Mucosa of rectum (tissue), 2 donors: ENCODE measurements around the gene ANKRD45.
"Not testable (repeated sequence)": the region's sequence is repeated elsewhere in the genome, so short reads cannot be mapped to it uniquely, and the experiment has no call there.

ENCODE experiments used
- H3K27ac ChIP-seq, 2 donors: one replicate each; pipeline ENCODE4 v1.7.0; 2013; ENCODE audit warnings: inconsistent platforms in 2 of 2, low read depth in 2 of 2, low read length in 2 of 2
- H3K27me3 ChIP-seq, 2 donors: one replicate each; pipeline ENCODE4 v1.7.0; 2013; ENCODE audit warnings: low read length in 2 of 2; ENCODE audit not compliant: control insufficient read depth in 2 of 2, insufficient read depth in 2 of 2
- H3K36me3 ChIP-seq, 2 donors: one replicate each; pipeline ENCODE4 v1.7.0; 2013; ENCODE audit warnings: low read length in 2 of 2; ENCODE audit not compliant: control insufficient read depth in 2 of 2, insufficient read depth in 2 of 2
- H3K4me1 ChIP-seq, 2 donors: one replicate each; pipeline ENCODE4 v1.7.0; 2013; ENCODE audit warnings: low read length in 2 of 2, mild to moderate bottlenecking in 1 of 2; ENCODE audit not compliant: control insufficient read depth in 2 of 2, insufficient read depth in 2 of 2
- H3K4me3 ChIP-seq, 2 donors: one replicate each; pipeline ENCODE4 v1.7.0; 2013; ENCODE audit warnings: low read length in 2 of 2
- H3K9ac ChIP-seq, 2 donors: one replicate each; pipeline ENCODE4 v1.7.0; 2013; ENCODE audit warnings: low read length in 2 of 2, low read depth in 1 of 2, mild to moderate bottlenecking in 1 of 2
- H3K9me3 ChIP-seq, 2 donors: one replicate each; pipeline ENCODE4 v1.7.0; 2013; ENCODE audit warnings: low read length in 2 of 2; ENCODE audit not compliant: control insufficient read depth in 2 of 2
- donor health status: healthy.
- donor health status: Normal muscosa, but diverticular disease.

ANKRD45 gene, protein sequence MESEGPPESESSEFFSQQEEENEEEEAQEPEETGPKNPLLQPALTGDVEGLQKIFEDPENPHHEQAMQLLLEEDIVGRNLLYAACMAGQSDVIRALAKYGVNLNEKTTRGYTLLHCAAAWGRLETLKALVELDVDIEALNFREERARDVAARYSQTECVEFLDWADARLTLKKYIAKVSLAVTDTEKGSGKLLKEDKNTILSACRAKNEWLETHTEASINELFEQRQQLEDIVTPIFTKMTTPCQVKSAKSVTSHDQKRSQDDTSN

DNA sequence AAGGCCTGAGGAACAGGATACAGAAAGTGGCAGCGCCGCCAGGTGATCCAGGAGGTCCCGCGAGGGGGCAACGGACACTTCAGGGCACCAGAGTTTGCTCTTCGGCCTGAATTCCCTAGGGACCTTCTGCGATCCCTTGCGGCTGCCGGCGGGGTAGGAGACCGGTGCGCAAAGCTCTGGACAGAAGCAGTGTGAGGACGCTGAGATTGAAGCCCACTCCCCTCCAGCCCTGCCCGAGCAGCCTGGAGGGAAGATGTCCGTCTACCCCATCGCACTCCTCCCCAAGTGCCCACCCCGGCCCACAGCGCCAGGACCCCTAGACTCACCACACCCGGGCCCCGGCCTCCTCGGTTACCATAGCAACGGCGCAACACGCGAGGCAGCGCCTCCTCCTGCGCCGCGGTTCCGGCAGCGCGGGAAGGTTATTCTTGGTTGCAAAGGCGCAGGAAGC is at the start of gene ANKRD45:
Gene ANKRD45, minus strand, starts transcription at position 361 of the 451 bp plus-strand sequence. CDS start 10,433 bp downstream, outside the sequence.
- Histone ChIP-seq H3K4me3 (no peak within 1 kb of the TSS), H3K4me1 (no peaks in the 10 kb centered on the region), H3K36me3 (no peaks in the 10 kb centered on the region), H3K9me3 (no peaks in the 10 kb centered on the region), H3K9ac (no peak within 1 kb of the TSS), H3K27me3 (peaks cover 9 to 21% of the 10 kb centered on the region in 2 donors), H3K27ac (no peak within 1 kb of the TSS)

DNA sequence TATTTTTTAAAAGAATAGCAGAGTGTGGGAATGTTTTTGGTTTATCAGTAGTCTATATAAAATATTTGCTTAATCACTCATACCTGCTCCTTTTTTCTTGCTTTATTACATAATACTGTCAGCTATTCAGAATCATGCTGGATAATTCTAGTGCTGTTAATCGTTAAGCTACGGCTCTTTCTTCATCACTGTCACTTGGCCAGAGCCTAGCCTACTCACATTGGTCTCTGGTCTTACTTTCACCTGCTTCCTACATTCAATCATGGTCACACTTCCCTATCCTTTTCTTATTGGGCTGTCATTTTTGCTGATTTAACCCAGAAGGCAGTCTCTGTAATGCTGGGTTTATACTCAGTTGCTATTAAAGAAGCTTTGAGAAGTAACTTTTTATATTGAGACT is 47.6 kb upstream of the ANKRD45 start:
- Histone ChIP-seq H3K4me1 (peaks cover 0 to 4% of the 10 kb centered on the region in 2 donors), H3K27ac (no peak overlapping the region), H3K4me3 (no peak overlapping the region), H3K36me3 (peaks cover 0 to 3% of the 10 kb centered on the region in 2 donors), H3K9ac (no peak overlapping the region), H3K9me3 (no peaks in the 10 kb centered on the region), H3K27me3 (peaks cover 0 to under 1% of the 10 kb centered on the region in 2 donors)

DNA sequence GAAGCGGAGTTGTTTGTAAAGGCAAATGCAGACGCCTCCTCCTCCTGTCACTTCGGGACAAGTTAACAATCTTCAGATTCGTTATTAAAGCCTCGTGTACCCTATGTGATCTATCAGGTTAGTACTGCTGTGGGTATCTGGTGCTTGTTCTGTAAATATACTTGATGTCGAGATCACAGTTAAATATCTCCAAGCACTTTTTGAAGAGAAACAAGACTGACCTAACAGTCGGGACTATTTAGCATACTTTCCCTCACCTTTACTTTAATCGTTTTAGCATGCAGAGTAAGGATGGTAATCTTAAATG is 45.8 kb upstream of the ANKRD45 start:
- Histone ChIP-seq H3K4me3 (peak overlapping the region; percentile 86 to 98), H3K36me3 (no peaks in the 10 kb centered on the region), H3K27me3 (peaks cover 2 to 9% of the 10 kb centered on the region in 2 donors), H3K4me1 (peaks cover 0 to 4% of the 10 kb centered on the region in 2 donors), H3K9me3 (no peaks in the 10 kb centered on the region), H3K9ac (peak overlapping the region; percentile 84 to 95), H3K27ac (peak overlapping the region; percentile 86 to 91)

DNA sequence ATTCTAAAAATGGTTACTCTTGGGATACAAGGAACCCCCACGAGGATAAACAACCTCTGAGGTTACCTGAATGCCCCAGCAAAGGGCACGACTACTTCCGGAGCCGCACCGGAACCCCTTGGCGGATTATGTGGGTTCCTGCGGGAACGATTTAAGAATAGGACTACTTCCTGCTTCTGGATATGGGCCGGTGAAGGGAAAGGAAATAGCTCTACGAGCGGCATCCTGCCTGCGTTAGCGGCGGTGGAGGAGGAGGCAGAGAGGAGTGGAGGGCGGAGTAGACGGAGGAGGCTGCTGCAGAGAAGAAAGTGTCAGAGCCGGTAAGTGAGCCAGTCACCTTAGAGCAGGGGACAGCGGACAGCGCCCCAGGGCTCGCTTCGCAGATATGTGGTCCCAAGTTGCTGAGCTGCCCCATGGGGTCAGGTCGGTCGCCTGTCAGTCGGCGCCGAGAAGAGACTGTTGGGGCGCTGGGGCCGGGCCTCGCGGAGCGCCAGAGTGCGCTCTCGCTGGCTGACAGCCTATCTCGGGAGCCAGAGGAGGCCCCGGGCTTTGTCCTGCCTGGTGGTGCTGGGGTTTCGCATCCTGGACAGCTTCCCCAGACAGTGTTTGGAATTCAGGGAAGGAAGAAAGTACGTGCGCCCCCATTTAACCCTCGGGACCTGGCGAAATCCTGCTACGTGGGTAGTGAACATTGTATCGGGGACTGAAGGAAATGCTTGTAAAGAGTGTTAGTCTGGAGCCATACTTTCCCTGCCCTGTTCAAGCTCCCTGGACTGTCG is 45.3 kb upstream of the ANKRD45 start, which contains the start of gene KLHL20:
Gene KLHL20, plus strand, starts transcription at position 223 of the 779 bp plus-strand sequence. CDS start 1,063 bp downstream, outside the sequence.
- H3K4me1 ChIP-seq, result peaks cover 0 to 4% of the 10 kb centered on the region in 2 donors
- H3K9me3 ChIP-seq, result no peaks in the 10 kb centered on the region
- H3K9ac ChIP-seq, result peak within 1 kb of the TSS; percentile 84 to 95
- peak within 1 kb of the TSS; percentile 86 to 91 for H3K27ac ChIP-seq
- peaks cover 2 to 14% of the 10 kb centered on the region in 2 donors for H3K27me3 ChIP-seq
- H3K4me3 ChIP-seq, result peak within 1 kb of the TSS; percentile 86 to 98
- no peaks in the 10 kb centered on the region for H3K36me3 ChIP-seq

DNA sequence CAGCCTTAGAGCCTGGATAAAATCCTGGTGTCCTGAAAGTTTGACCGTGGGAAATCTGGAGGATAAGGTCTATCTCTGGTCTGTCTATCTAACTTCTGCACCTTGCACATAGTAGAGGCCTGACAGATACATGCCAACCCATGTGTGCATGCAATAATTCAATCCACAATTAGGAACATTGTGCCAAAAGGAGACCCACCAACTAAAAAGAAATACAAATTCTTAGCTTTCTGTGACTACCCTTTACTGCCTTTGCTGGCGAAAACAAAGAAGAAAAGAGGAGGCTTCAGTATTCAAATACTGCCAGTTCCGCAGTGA is 44.7 kb upstream of the ANKRD45 start:
- peak overlapping the region; percentile 14 to 84 for H3K9ac ChIP-seq
- H3K36me3 ChIP-seq, result no peaks in the 10 kb centered on the region
- peak overlapping the region; percentile 86 to 91 for H3K27ac ChIP-seq
- peak overlapping the region; percentile 86 to 98 for H3K4me3 ChIP-seq
- peaks cover 0 to 4% of the 10 kb centered on the region in 2 donors for H3K4me1 ChIP-seq
- H3K9me3 ChIP-seq, result no peaks in the 10 kb centered on the region
- H3K27me3 ChIP-seq, result peaks cover 2 to 17% of the 10 kb centered on the region in 2 donors

DNA sequence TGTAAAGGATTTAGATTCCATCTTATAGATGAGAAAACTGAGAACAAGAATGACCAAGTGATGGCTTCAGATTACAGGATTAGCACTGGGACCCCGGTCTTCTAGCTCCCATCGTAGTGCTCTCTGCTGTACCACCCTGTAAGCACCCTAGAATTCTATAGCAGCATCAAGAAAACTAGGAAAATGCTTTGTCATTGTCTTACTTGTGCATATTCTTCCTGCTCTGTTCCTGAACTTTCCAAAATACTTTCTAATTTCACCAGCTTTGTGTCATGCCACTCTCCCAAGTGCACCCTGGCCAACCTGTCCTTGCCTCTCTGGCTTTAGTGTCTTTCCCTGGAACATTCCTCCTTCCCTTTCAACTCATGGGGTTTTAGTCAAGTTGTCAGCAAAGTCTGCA is 39.1 kb upstream of the ANKRD45 start:
- Histone ChIP-seq H3K27ac (no peak overlapping the region), H3K9ac (no peak overlapping the region), H3K36me3 (no peaks in the 10 kb centered on the region), H3K27me3 (peaks cover 2 to 26% of the 10 kb centered on the region in 2 donors), H3K4me3 (no peak overlapping the region), H3K9me3 (no peaks in the 10 kb centered on the region), H3K4me1 (no peaks in the 10 kb centered on the region)

DNA sequence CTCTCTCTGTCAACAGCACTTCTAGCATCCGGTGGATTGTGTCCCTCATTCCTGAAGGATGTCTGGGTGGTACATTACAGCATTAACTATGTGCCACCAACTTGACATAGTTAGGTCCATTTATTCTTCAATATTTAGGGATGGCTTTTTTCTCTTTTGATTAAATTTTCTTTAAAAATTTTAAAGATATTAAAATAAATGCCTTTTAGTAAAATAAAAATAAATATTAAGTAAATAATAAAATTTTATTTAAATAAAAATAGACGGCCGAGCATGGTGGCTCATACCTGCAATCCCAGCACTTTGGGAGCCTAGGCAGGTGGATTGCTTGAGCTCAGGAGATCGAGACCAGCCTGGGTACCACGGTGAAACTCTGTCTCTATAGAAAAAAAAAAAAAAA is 35.5 kb upstream of the ANKRD45 start:
- H3K9me3 ChIP-seq, result no peaks in the 10 kb centered on the region
- H3K4me3 ChIP-seq, result no peak overlapping the region
- H3K9ac ChIP-seq, result no peak overlapping the region
- H3K27ac ChIP-seq, result no peak overlapping the region
- H3K36me3 ChIP-seq, result no peaks in the 10 kb centered on the region
- no peaks in the 10 kb centered on the region for H3K4me1 ChIP-seq
- H3K27me3 ChIP-seq, result peaks cover 0 to 14% of the 10 kb centered on the region in 2 donors

DNA sequence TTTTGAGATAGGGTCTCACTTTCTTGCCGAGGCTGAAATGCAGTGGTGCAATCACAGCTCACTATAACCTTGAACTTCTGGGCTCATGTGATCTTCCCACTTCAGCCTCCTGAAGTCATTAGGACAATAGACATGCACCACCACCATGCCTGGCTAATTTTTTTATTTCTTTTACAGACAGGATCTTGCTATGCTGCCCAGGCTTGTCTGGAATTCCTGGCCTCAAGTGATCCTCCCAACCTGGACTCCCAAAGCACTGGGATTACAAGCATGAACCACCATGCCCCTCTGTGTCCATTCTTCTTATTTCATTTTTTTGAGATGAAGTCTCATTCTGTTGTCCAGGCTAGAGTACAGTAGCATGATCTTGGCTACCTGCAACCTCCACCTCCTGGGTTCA is 33.1 kb upstream of the ANKRD45 start:
- Histone ChIP-seq H3K27me3 (peaks cover 0 to 2% of the 10 kb centered on the region in 2 donors), H3K4me3 (no peak overlapping the region), H3K9me3 (no peaks in the 10 kb centered on the region), H3K36me3 (no peaks in the 10 kb centered on the region), H3K27ac (no peak overlapping the region), H3K9ac (no peak overlapping the region), H3K4me1 (no peaks in the 10 kb centered on the region)

DNA sequence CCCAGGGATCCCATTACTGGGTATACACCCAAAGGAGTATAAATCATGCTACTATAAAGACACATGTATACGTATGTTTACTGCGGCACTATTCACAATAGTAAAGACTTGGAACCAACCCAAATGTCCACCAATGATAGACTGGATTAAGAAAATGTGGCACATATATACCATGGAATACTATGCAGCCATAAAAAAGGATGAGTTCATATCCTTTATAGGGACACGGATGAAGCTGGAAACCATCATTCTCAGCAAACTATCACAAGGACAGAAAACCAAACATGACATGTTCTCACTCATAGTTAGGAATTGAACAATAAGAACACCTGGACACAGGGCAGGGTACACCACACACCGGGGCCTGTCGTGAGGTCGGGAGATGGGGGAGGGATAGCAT is 31.6 kb upstream of the ANKRD45 start:
- H3K9ac ChIP-seq, H3K27ac ChIP-seq, H3K4me1 ChIP-seq, H3K4me3 ChIP-seq, H3K27me3 ChIP-seq, H3K36me3 ChIP-seq, H3K9me3 ChIP-seq: not testable (repeated sequence)

DNA sequence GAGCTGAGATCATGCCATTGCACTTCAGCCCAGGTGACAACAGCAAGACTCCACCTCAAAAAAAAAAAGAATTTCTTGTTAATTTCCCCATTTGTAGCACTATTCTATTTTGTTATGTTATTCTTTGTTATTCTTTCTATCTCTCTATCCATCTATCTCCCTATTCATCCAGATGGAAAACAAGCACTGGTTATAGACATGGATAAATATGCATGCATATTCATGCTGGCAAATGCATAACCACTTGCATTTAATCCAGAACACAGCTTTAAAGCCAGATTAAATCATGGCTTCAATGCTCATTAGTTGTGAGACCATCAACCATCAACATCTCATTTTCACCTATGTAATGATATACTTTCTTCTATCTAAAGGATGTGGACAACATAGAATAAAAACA is 23.6 kb upstream of the ANKRD45 start:
- Histone ChIP-seq H3K9ac (no peak overlapping the region), H3K27me3 (no peaks in the 10 kb centered on the region), H3K27ac (no peak overlapping the region), H3K36me3 (no peaks in the 10 kb centered on the region), H3K4me1 (peaks cover 0 to 2% of the 10 kb centered on the region in 2 donors), H3K9me3 (no peaks in the 10 kb centered on the region), H3K4me3 (no peak overlapping the region)
